NCI-H1417 treated with DMSO at 0.1 percent for 48 hours (cell line): ENCODE results near the gene C22orf39.

Experiments
- DNase-seq: peaks from one replicate; lab custom pipeline; 2025; lab: John Stamatoyannopoulos, UW

C22orf39 gene

GRCh38 chr22:19398652-19399051 lies 48.9 kb downstream of the C22orf39 start:
- no peak for DNase-seq

GRCh38 chr22:19398206-19398605 lies 49.3 kb downstream of the C22orf39 start:
- DNase-seq, result no peak

- DNase-seq, result no peak
Observed at GRCh38 chr22:19397734-19398104, 49.8 kb downstream of the C22orf39 start.

- no peak for DNase-seq
Observed at GRCh38 chr22:19396934-19397733, 50.4 kb downstream of the C22orf39 start.

GRCh38 chr22:19396561-19396933 lies 51.0 kb downstream of the C22orf39 start:
- no peak for DNase-seq

GRCh38 chr22:19395276-19395675 lies 52.2 kb downstream of the C22orf39 start:
- no peak for DNase-seq

- DNase-seq, result no peak
Observed at GRCh38 chr22:19394274-19395050, 53.0 kb downstream of the C22orf39 start.

- no peak for DNase-seq
Observed at GRCh38 chr22:19393704-19394103, 53.8 kb downstream of the C22orf39 start.
